ENCODE measurements around the gene ACTR8. TPM values are rescaled to one million over a fixed set of nuclear protein-coding genes. Genes with fewer than 3 reads are reported as not detected.
A peak's percentile ranks its signal among the peaks of the same experiment; 100 is the strongest.

ACTR8 gene
- total and polyA plus RNA-seq, 2 of the 13 experiments (the other 11 are each of a cell fraction or from before 2014, with no cell fraction given): 15.5 to 29.0 TPM

DNA sequence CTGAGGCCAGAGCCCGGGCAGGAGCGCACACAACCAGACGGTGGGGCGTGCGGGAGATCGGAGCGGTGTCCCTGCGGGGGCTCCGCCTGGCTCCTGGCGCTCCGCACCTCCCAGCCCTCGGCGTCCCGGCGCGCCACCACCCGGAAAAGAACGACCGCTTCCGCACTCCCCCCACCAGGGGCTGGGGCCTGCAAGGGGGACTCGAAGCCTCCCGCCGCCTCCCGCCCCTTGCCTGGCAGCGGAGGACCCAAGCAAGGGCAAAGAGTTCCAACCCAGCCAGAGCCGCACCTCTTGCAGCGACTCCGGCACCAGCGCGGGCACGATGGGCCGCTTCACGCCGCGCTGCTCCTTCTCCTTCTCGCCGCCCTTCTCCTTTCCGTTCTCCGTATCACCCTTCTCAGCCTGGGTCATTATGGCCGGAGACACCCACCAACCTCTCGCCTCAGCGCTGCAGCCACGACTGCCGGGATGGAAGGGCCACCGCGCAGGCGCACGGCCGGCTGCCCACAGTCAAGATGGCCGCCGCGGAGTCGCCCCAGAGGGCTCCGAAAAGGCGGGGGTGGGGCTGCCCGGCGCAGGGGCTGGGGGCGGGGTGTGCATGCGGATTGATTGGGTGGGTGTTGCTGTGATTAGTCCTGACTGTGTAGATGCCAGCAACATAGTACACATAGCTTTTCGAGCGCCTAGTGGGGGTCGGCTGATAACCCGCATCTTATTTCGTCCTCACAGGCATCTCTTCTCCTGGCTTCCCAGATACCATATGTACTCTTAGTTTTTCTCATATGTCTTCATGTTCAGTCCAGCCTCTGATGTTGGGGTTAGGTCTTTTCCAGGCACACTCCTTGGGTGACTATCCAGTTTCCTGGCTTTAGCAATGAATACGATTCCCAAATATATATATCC is at the start of gene ACTR8 (continued):
- peak; percentile 86 for TF ChIP-seq TBX2 (CRISPR knock-in tag; IDR thresholded peaks at IDR 0.05; ENCODE audit: borderline replicate concordance)
- no peak for TF ChIP-seq TEAD2 (CRISPR knock-in tag; IDR thresholded peaks at IDR 0.05)
- TF ChIP-seq, protein P1, sequence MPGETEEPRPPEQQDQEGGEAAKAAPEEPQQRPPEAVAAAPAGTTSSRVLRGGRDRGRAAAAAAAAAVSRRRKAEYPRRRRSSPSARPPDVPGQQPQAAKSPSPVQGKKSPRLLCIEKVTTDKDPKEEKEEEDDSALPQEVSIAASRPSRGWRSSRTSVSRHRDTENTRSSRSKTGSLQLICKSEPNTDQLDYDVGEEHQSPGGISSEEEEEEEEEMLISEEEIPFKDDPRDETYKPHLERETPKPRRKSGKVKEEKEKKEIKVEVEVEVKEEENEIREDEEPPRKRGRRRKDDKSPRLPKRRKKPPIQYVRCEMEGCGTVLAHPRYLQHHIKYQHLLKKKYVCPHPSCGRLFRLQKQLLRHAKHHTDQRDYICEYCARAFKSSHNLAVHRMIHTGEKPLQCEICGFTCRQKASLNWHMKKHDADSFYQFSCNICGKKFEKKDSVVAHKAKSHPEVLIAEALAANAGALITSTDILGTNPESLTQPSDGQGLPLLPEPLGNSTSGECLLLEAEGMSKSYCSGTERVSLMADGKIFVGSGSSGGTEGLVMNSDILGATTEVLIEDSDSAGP (CRISPR knock-in tag; IDR thresholded peaks at IDR 0.05; ENCODE audit: borderline replicate concordance): peak; percentile 92
- no peak for TF ChIP-seq XBP1 (CRISPR knock-in tag; IDR thresholded peaks at IDR 0.05)
- TF ChIP-seq SKI (IDR thresholded peaks at IDR 0.05; ENCODE audit: partially characterized antibody): no peak
- TF ChIP-seq TOPORS (CRISPR knock-in tag; IDR thresholded peaks at IDR 0.05): peak; percentile 73; the same call in 1 of the 2 replicates
- TF ChIP-seq PHF5A (CRISPR knock-in tag; IDR thresholded peaks at IDR 0.05; ENCODE audit: low read depth, unreplicated experiment): no peak
- TF ChIP-seq HOXA7 (CRISPR knock-in tag; IDR thresholded peaks at IDR 0.05): no peak
- TF ChIP-seq ZNF619 (CRISPR knock-in tag; IDR thresholded peaks at IDR 0.05): no peak
- no peak; the same call in 1 of the 2 replicates for TF ChIP-seq ZKSCAN1 (IDR thresholded peaks at IDR 0.05; ENCODE audit: low read length)
- peak; percentile 76; the same call in 1 of the 2 replicates for TF ChIP-seq NFKB2 (CRISPR knock-in tag; IDR thresholded peaks at IDR 0.05; ENCODE audit: borderline replicate concordance)
- TF ChIP-seq MAFG (CRISPR knock-in tag; IDR thresholded peaks at IDR 0.05): no peak
- TF ChIP-seq SRSF4 (IDR thresholded peaks at IDR 0.05; ENCODE audit: low read depth, low read length, poor library complexity, severe bottlenecking): no peak
- no peak for TF ChIP-seq SNRNP70 (IDR thresholded peaks at IDR 0.05; ENCODE audit: low read depth, low read length)
- no peak for TF ChIP-seq U2AF2 (IDR thresholded peaks at IDR 0.05; ENCODE audit: low read depth, low read length)
- TF ChIP-seq, protein P2, sequence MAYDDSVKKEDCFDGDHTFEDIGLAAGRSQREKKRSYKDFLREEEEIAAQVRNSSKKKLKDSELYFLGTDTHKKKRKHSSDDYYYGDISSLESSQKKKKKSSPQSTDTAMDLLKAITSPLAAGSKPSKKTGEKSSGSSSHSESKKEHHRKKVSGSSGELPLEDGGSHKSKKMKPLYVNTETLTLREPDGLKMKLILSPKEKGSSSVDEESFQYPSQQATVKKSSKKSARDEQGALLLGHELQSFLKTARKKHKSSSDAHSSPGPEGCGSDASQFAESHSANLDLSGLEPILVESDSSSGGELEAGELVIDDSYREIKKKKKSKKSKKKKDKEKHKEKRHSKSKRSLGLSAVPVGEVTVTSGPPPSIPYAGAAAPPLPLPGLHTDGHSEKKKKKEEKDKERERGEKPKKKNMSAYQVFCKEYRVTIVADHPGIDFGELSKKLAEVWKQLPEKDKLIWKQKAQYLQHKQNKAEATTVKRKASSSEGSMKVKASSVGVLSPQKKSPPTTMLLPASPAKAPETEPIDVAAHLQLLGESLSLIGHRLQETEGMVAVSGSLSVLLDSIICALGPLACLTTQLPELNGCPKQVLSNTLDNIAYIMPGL (CRISPR knock-in tag; IDR thresholded peaks at IDR 0.05; ENCODE audit: borderline replicate concordance in 1 of 2, low read depth in 1 of 2): peak; percentile 81 to 94
- no peak for TF ChIP-seq MLLT10 (CRISPR knock-in tag; IDR thresholded peaks at IDR 0.05)
- TF ChIP-seq SMARCC2 (IDR thresholded peaks at IDR 0.05): no peak
- peak; percentile 82; the same call in 1 of the 2 replicates for TF ChIP-seq HIVEP1 (CRISPR knock-in tag; IDR thresholded peaks at IDR 0.05)
- peak; percentile 49; the same call in 1 of the 2 replicates for TF ChIP-seq ISL2 (CRISPR knock-in tag; IDR thresholded peaks at IDR 0.05)
- TF ChIP-seq, protein P3, sequence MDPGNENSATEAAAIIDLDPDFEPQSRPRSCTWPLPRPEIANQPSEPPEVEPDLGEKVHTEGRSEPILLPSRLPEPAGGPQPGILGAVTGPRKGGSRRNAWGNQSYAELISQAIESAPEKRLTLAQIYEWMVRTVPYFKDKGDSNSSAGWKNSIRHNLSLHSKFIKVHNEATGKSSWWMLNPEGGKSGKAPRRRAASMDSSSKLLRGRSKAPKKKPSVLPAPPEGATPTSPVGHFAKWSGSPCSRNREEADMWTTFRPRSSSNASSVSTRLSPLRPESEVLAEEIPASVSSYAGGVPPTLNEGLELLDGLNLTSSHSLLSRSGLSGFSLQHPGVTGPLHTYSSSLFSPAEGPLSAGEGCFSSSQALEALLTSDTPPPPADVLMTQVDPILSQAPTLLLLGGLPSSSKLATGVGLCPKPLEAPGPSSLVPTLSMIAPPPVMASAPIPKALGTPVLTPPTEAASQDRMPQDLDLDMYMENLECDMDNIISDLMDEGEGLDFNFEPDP (CRISPR knock-in tag; conservative IDR thresholded peaks at IDR 0.05): no peak
- TF ChIP-seq, protein P4, sequence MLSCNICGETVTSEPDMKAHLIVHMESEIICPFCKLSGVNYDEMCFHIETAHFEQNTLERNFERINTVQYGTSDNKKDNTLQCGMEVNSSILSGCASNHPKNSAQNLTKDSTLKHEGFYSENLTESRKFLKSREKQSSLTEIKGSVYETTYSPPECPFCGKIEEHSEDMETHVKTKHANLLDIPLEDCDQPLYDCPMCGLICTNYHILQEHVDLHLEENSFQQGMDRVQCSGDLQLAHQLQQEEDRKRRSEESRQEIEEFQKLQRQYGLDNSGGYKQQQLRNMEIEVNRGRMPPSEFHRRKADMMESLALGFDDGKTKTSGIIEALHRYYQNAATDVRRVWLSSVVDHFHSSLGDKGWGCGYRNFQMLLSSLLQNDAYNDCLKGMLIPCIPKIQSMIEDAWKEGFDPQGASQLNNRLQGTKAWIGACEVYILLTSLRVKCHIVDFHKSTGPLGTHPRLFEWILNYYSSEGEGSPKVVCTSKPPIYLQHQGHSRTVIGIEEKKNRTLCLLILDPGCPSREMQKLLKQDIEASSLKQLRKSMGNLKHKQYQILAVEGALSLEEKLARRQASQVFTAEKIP (CRISPR knock-in tag; IDR thresholded peaks at IDR 0.05; ENCODE audit: borderline replicate concordance): no peak
- TF ChIP-seq ZNF138 (CRISPR knock-in tag; IDR thresholded peaks at IDR 0.05; ENCODE audit: low read depth): peak; percentile 57; the same call in 1 of the 2 replicates

All from HepG2 (cell line).